Stimulated activated CD4-positive, alpha-beta T cell treated with anti-CD3 and anti-CD28 coated beads, Interleukin-15, amount 100 ng/mL, for 1 hour (primary cell): ENCODE data around the gene TCF3.

Source experiments
- DNase-seq, 2 donors: peaks; one replicate each; pipeline ENCODE4 v3.0.0-alpha.2; 2020; ENCODE audit warnings: low read depth in 1 of 2, low spot score in 1 of 2

TCF3 gene

GRCh38 chr19:1612114-1613086 lies 40.0 kb downstream of the TCF3 start:
- DNase-seq, result no peak

GRCh38 chr19:1611353-1611752 lies 41.1 kb downstream of the TCF3 start:
- no peak for DNase-seq

GRCh38 chr19:1610579-1610978 lies 41.8 kb downstream of the TCF3 start:
- no peak for DNase-seq

- no peak for DNase-seq
Measured at GRCh38 chr19:1609680-1610474, 42.5 kb downstream of the TCF3 start.

- no peak for DNase-seq
Measured at GRCh38 chr19:1609103-1609396, 43.4 kb downstream of the TCF3 start.

GRCh38 chr19:1608359-1609102 lies 43.9 kb downstream of the TCF3 start:
- DNase-seq, result no peak

- DNase-seq, result no peak
Measured at GRCh38 chr19:1606138-1606651, 46.2 kb downstream of the TCF3 start.

GRCh38 chr19:1605236-1606137 lies 46.9 kb downstream of the TCF3 start, which contains the start of gene UQCR11:
Gene UQCR11 (minus strand): TSS chr19:1605462. CDS start chr19:1605409, 53 bp downstream.
- peak; percentile 80 to 86 for DNase-seq

- DNase-seq, result no peak
Measured at GRCh38 chr19:1602091-1602707, 50.2 kb downstream of the TCF3 start.

GRCh38 chr19:1601613-1602064 lies 50.8 kb downstream of the TCF3 start:
- no peak for DNase-seq

- no peak for DNase-seq
Measured at GRCh38 chr19:1599460-1599846, 53.0 kb downstream of the TCF3 start.

- no peak for DNase-seq
Measured at GRCh38 chr19:1598777-1599459, 53.5 kb downstream of the TCF3 start.

GRCh38 chr19:1593501-1593772 lies 59.0 kb downstream of the TCF3 start:
- DNase-seq, result no peak

GRCh38 chr19:1592755-1593500 lies 59.5 kb downstream of the TCF3 start, which contains the start of gene MBD3:
Gene MBD3 (minus strand): TSS chr19:1592865. CDS start chr19:1592631, 234 bp downstream.
- peak; percentile 80 to 87 for DNase-seq

- peak; percentile 75 to 78 for DNase-seq
Measured at GRCh38 chr19:1592024-1592754, 60.2 kb downstream of the TCF3 start.

GRCh38 chr19:1591421-1592023 lies 60.9 kb downstream of the TCF3 start:
- DNase-seq, result no peak

GRCh38 chr19:1590641-1591397 lies 61.6 kb downstream of the TCF3 start:
- no peak for DNase-seq
